GM23338 (cell line): Measurements from ENCODE around the gene GPRC5B. TPM values are rescaled to one million over a fixed set of nuclear protein-coding genes. Genes with fewer than 3 reads are reported as not detected.

ENCODE experiments used
- ATAC-seq: fragments of 200-7000 bp; cut with Tn5 transposase; 3 replicates; pipeline ENCODE4 v1.9.1; 2020
- DNase-seq: peaks from one replicate; pipeline ENCODE4 v3.0.0-alpha.2; 2015; ENCODE audit warnings: low spot score
- H2AFZ ChIP-seq: fragments of 200-600 bp; sonication (generic); 2 replicates; pipeline ENCODE4 v1.8.0; 2016; ENCODE audit warnings: antibody characterized with exemption, mild to moderate bottlenecking, moderate library complexity
- H3F3A ChIP-seq: fragments of 200-600 bp; sonication (generic); replicated peaks from 2 replicates; pipeline ENCODE4 v1.8.0; 2017; ENCODE audit warnings: antibody characterized with exemption, mixed run types, low read depth
- H3K27ac ChIP-seq: fragments of 200-600 bp; sonication (generic); 2 replicates; pipeline ENCODE4 v1.6.1; 2016; ENCODE audit warnings: low read depth
- H3K27me3 ChIP-seq: fragments of 200-600 bp; sonication (generic); 2 replicates; pipeline ENCODE4 v1.8.0; 2016; ENCODE audit warnings: mild to moderate bottlenecking, mixed run types, moderate library complexity; ENCODE audit not compliant: insufficient read depth
- H3K36me3 ChIP-seq: fragments of 200-600 bp; sonication (generic); 2 replicates; pipeline ENCODE4 v1.8.0; 2016; ENCODE audit warnings: mild to moderate bottlenecking; ENCODE audit not compliant: insufficient read depth
- H3K4me1 ChIP-seq: fragments of 200-600 bp; sonication (generic); 2 replicates; pipeline ENCODE4 v1.8.0; 2016; ENCODE audit warnings: mild to moderate bottlenecking, moderate library complexity; ENCODE audit not compliant: insufficient read depth
- H3K4me2 ChIP-seq: fragments of 200-600 bp; sonication (generic); 2 replicates; pipeline ENCODE4 v1.7.1; 2017; ENCODE audit warnings: mixed run types
- H3K4me3 ChIP-seq: fragments of 200-600 bp; sonication (generic); 2 replicates; pipeline ENCODE4 v1.6.1; 2016; ENCODE audit warnings: mixed run types
- H3K79me2 ChIP-seq: fragments of 200-600 bp; sonication (generic); replicated peaks from 2 replicates; pipeline ENCODE4 v1.8.0; 2017; ENCODE audit warnings: mild to moderate bottlenecking; ENCODE audit not compliant: insufficient read depth
- H3K9me2 ChIP-seq: fragments of 200-600 bp; sonication (generic); 2 replicates; pipeline ENCODE4 v1.8.0; 2017; ENCODE audit not compliant: insufficient read depth
- H4K20me1 ChIP-seq: fragments of 200-600 bp; sonication (generic); replicated peaks from 2 replicates; pipeline ENCODE4 v1.8.0; 2017; ENCODE audit warnings: mild to moderate bottlenecking; ENCODE audit not compliant: insufficient read depth
- H3K27ac Mint-ChIP-seq: 2 replicates; pipeline ENCODE4 v1.8.0; 2020; ENCODE audit warnings: inconsistent platforms, mild to moderate bottlenecking, moderate library complexity, mixed read lengths
- H3K27me3 Mint-ChIP-seq: 3 replicates; pipeline ENCODE4 v1.8.0; 2022; ENCODE audit warnings: low read depth, mild to moderate bottlenecking, moderate library complexity, mixed read lengths, inconsistent platforms; ENCODE audit not compliant: insufficient read depth, poor library complexity
- H3K36me3 Mint-ChIP-seq: 3 replicates; pipeline ENCODE4 v1.8.0; 2021; ENCODE audit warnings: low read depth, mild to moderate bottlenecking, inconsistent platforms, moderate library complexity, mixed read lengths
- H3K4me1 Mint-ChIP-seq: 3 replicates; pipeline ENCODE4 v1.8.0; 2020; ENCODE audit warnings: mild to moderate bottlenecking, inconsistent platforms, mixed read lengths
- H3K4me3 Mint-ChIP-seq: 3 replicates; pipeline ENCODE4 v1.8.0; 2021; ENCODE audit warnings: moderate library complexity, mild to moderate bottlenecking, inconsistent platforms, mixed read lengths
- H3K9me3 Mint-ChIP-seq: 3 replicates; pipeline ENCODE4 v1.8.0; 2020; ENCODE audit warnings: moderate library complexity, mild to moderate bottlenecking, inconsistent platforms, mixed read lengths
- CREB1 ChIP-seq: fragments of 250-450 bp; sonication (Bioruptor Pico); IDR thresholded peaks from 2 replicates; pipeline ENCODE4 v1.5.0; 2020; ENCODE audit warnings: low read depth, mild to moderate bottlenecking, moderate library complexity
- CTCF ChIP-seq, 2 experiments: fragments of 200-600 bp in 1 of 2; sonication (generic) in 1 of 2; conservative IDR thresholded peaks; 2 replicates each; pipeline versions ENCODE4 v1.5.1 to v1.6.1; 2016 to 2017; ENCODE audit warnings: antibody characterized with exemption in 2 of 2, low read depth in 2 of 2, mild to moderate bottlenecking in 2 of 2, moderate library complexity in 1 of 2
- EZH2 ChIP-seq: fragments of 200-600 bp; sonication (generic); IDR thresholded peaks from one replicate; pipeline ENCODE4 v1.8.0; 2017; ENCODE audit warnings: antibody characterized with exemption, mild to moderate bottlenecking, low read depth; ENCODE audit not compliant: unreplicated experiment
- EZH2phosphoT487 ChIP-seq: fragments of 200-600 bp; sonication (generic); IDR thresholded peaks from one replicate; pipeline ENCODE4 v1.8.1; 2018; ENCODE audit warnings: antibody characterized with exemption; ENCODE audit not compliant: unreplicated experiment
- JUNB ChIP-seq: IDR thresholded peaks from one replicate; pipeline ENCODE4 v1.6.1; 2016; ENCODE audit warnings: antibody characterized with exemption; ENCODE audit not compliant: unreplicated experiment
- NANOG ChIP-seq: IDR thresholded peaks from 2 replicates; pipeline ENCODE4 v1.6.1; 2016; ENCODE audit warnings: antibody characterized with exemption, borderline replicate concordance
- POLR2AphosphoS5 ChIP-seq: IDR thresholded peaks from 2 replicates; pipeline ENCODE4 v1.6.1; 2016; ENCODE audit warnings: antibody characterized with exemption, low read depth
- STAT1 ChIP-seq: IDR thresholded peaks from one replicate; pipeline ENCODE4 v1.6.1; 2016; ENCODE audit warnings: antibody characterized with exemption; ENCODE audit not compliant: unreplicated experiment
- ZNF114 ChIP-seq: fragments of 250-450 bp; sonication (Bioruptor Pico); IDR thresholded peaks from 2 replicates; pipeline ENCODE4 v1.5.0; 2020; ENCODE audit warnings: mild to moderate bottlenecking, moderate library complexity
- ZNF331 ChIP-seq: fragments of 250-450 bp; sonication (Bioruptor Pico); IDR thresholded peaks from 2 replicates; pipeline ENCODE4 v1.5.0; 2020; ENCODE audit warnings: low read depth, mild to moderate bottlenecking, moderate library complexity
- polyA plus RNA-seq: library from polyadenylated mRNA; unstranded; fragments of >200 nt; fragmentation: Nextera tagmentation; extraction: Ambion mirVana; gene quantifications from 2 replicates; pipeline ENCODE4 v1.2.1, GENCODE V29; 2016
- total RNA-seq: library from RNA; depleted of rRNA; stranded (reverse); fragments of >200 nt; shearing (Covaris generic); gene quantifications from 2 replicates; pipeline ENCODE4 v1.2.3, GENCODE V29; 2014
- TF ChIP-seq, protein P1 (sequence below): IDR thresholded peaks from 2 replicates; pipeline ENCODE4 v1.6.1; 2016; ENCODE audit warnings: antibody characterized with exemption
- TF ChIP-seq, protein P2 (sequence below): IDR thresholded peaks from one replicate; pipeline ENCODE4 v1.6.1; 2018; ENCODE audit warnings: antibody characterized with exemption; ENCODE audit not compliant: unreplicated experiment

Gene GPRC5B
- total and polyA plus RNA-seq, 2 experiments from 2014 or later, result 70.9 to 82.5 TPM

DNA sequence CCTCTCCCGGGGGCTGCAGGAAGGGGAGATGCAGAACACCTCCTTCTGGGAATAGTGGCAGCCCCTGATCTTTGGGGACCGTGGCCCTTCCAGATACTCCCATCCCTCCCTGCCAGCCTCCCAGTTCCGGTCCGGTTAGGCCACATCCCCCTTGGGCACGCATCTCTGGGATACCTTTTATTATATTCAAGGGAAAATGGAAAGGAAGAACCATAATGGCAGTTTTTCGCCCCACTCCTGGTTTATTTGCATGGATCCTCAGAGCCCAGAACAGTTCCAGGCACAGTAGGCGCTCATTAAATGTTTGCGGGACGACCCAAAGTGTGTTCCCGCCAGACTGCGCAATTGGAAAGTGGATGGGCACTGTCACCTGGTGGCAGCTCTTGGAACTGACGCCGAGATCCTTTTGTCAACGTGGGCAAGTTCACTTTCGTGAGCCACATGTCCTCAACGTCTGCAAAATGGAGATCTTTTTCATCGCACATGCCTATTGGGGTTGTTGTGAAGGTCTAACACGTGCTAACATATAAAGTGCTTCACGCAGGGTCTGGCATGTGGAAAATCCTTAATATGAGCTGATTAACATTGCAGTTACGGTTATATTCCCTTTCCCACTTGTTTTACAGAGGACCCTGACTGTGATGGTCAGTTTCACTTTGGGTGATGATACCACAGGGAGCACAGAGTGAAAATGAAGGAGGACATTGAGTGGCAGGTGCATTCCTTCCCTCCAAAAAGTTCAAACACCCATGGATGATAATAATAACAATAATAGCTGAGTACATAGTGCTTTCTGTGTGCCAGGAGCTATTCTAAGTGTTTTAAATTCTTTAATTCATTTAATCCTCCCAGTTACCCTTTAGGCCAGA, 1.7 kb upstream of the GPRC5B start:
- Histone ChIP-seq H4K20me1 (no peaks in the 10 kb centered on the region), H3K27me3 (peaks cover 12% of the 10 kb centered on the region), H3K36me3 (no peaks in the 10 kb centered on the region), H2AFZ (peak overlapping the region; percentile 88), H3K27ac (no peak overlapping the region), H3K9me2 (no peaks in the 10 kb centered on the region), H3K4me2 (no peak overlapping the region), H3K4me3 (no peak overlapping the region; the same call in 1 of the 2 replicates), H3F3A (peaks cover 8% of the 10 kb centered on the region), H3K4me1 (peaks cover 4% of the 10 kb centered on the region), H3K79me2 (peaks cover 19% of the 10 kb centered on the region)
- TF ChIP-seq CTCF (conservative IDR thresholded peaks at IDR 0.05; ENCODE audit: low read depth in 2 of 2), result peak; percentile 99
- TF ChIP-seq, protein P1, sequence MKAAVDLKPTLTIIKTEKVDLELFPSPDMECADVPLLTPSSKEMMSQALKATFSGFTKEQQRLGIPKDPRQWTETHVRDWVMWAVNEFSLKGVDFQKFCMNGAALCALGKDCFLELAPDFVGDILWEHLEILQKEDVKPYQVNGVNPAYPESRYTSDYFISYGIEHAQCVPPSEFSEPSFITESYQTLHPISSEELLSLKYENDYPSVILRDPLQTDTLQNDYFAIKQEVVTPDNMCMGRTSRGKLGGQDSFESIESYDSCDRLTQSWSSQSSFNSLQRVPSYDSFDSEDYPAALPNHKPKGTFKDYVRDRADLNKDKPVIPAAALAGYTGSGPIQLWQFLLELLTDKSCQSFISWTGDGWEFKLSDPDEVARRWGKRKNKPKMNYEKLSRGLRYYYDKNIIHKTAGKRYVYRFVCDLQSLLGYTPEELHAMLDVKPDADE, result no peak
- Mint-ChIP-seq H3K4me3 (peak overlapping the region; percentile 68; the same call in 2 of the 3 replicates), H3K27ac (no peak overlapping the region), H3K27me3 (peaks cover 20% of the 10 kb centered on the region), H3K9me3 (peaks cover 5% of the 10 kb centered on the region; the same call in 1 of the 3 replicates), H3K4me1 (peaks cover 16% of the 10 kb centered on the region), H3K36me3 (peaks cover 11% of the 10 kb centered on the region)
- ATAC-seq, result peak; percentile 14
- peak; percentile 91 for DNase-seq

DNA sequence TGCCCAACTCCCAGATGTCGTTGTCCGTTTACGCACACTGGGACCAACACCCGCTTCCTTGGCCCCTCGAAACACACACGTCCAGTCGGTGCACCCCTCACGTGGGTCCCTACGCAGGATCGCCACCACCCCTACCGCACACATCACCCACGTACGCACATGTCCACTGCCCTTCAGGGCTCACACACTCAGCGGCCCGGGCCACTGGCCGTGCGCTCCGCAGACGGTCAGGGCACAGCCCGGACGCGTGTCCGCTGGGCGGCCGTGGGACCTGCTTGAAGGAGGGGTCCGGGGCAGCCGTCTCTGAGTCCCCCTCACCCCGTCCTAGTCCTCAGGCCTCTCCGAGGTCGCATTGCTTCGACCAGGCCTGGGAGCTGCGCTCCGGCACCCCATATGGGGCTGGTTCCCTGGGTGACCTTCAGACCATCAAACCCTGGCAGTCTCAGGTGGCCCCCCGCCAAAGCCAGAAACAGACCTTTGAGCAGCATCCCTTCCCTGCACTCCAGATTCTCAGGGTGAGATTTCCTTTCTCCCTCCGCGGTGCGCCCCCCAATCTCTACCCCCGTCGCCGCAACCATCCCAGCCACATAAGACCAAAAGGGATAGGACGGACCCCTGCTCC, 914 bp upstream of the GPRC5B start:
- peak overlapping the region; percentile 68 for H3K4me3 Mint-ChIP-seq
- H3K27ac Mint-ChIP-seq, result no peak overlapping the region
- peak overlapping the region; percentile 88 for H2AFZ ChIP-seq
- H3K4me1 ChIP-seq, result peaks cover 12% of the 10 kb centered on the region
- H3K9me3 Mint-ChIP-seq, result peaks cover 5% of the 10 kb centered on the region; the same call in 1 of the 3 replicates
- peak; percentile 30 for DNase-seq
- H3K9me2 ChIP-seq, result no peaks in the 10 kb centered on the region
- peak overlapping the region; percentile 83 for H3K4me3 ChIP-seq
- ATAC-seq, result peak; percentile 1; the same call in 1 of the 3 replicates
- peaks cover 22% of the 10 kb centered on the region for H3K4me1 Mint-ChIP-seq
- no peaks in the 10 kb centered on the region for H3K36me3 ChIP-seq
- H3K27me3 ChIP-seq, result peaks cover 12% of the 10 kb centered on the region
- no peak overlapping the region for H3K27ac ChIP-seq
- peaks cover 19% of the 10 kb centered on the region for H3K36me3 Mint-ChIP-seq
- H3K79me2 ChIP-seq, result peaks cover 27% of the 10 kb centered on the region
- peaks cover 14% of the 10 kb centered on the region for H3F3A ChIP-seq
- peak overlapping the region; percentile 88; the same call in 1 of the 2 replicates for H3K4me2 ChIP-seq
- no peaks in the 10 kb centered on the region; the same call in 1 of the 2 replicates for H4K20me1 ChIP-seq
- peaks cover 20% of the 10 kb centered on the region for H3K27me3 Mint-ChIP-seq
- TF ChIP-seq, protein P1, result no peak
- TF ChIP-seq ZNF114 (CRISPR knock-in tag), result no peak
- TF ChIP-seq, protein P2, sequence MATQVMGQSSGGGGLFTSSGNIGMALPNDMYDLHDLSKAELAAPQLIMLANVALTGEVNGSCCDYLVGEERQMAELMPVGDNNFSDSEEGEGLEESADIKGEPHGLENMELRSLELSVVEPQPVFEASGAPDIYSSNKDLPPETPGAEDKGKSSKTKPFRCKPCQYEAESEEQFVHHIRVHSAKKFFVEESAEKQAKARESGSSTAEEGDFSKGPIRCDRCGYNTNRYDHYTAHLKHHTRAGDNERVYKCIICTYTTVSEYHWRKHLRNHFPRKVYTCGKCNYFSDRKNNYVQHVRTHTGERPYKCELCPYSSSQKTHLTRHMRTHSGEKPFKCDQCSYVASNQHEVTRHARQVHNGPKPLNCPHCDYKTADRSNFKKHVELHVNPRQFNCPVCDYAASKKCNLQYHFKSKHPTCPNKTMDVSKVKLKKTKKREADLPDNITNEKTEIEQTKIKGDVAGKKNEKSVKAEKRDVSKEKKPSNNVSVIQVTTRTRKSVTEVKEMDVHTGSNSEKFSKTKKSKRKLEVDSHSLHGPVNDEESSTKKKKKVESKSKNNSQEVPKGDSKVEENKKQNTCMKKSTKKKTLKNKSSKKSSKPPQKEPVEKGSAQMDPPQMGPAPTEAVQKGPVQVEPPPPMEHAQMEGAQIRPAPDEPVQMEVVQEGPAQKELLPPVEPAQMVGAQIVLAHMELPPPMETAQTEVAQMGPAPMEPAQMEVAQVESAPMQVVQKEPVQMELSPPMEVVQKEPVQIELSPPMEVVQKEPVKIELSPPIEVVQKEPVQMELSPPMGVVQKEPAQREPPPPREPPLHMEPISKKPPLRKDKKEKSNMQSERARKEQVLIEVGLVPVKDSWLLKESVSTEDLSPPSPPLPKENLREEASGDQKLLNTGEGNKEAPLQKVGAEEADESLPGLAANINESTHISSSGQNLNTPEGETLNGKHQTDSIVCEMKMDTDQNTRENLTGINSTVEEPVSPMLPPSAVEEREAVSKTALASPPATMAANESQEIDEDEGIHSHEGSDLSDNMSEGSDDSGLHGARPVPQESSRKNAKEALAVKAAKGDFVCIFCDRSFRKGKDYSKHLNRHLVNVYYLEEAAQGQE, result no peak
- TF ChIP-seq POLR2AphosphoS5, result no peak
- TF ChIP-seq ZNF331 (CRISPR knock-in tag), result no peak
- no peak for TF ChIP-seq CREB1
- TF ChIP-seq EZH2phosphoT487, result no peak
- TF ChIP-seq JUNB, result no peak
- TF ChIP-seq STAT1, result no peak
- no peak for TF ChIP-seq NANOG
- no peak for TF ChIP-seq CTCF (conservative IDR thresholded peaks at IDR 0.05; ENCODE audit: low read depth in 2 of 2)
- no peak for TF ChIP-seq EZH2
